Gastrocnemius medialis (tissue), 4 donors: ENCODE measurements around the gene B4GALT2. TPM values are rescaled to one million over a fixed set of nuclear protein-coding genes. Genes with fewer than 3 reads are reported as not detected.

Experiments used
- ATAC-seq, 2 donors: fragments of 150-250 bp; one replicate each; pipeline ENCODE4 v1.9.1; 2016
- DNase-seq, 2 donors: peaks; one replicate each; pipeline ENCODE4 v3.0.0-alpha.2; 2019
- H3K27ac ChIP-seq, 4 donors: fragments of 200-600 bp; sonication (generic); 1 replicate in 1 of 4; 2 replicates in 3 of 4; pipeline ENCODE4 v1.5.1; 2016 to 2018; ENCODE audit warnings: mild to moderate bottlenecking in 2 of 4, moderate library complexity in 1 of 4
- H3K27me3 ChIP-seq, 3 donors: fragments of 200-600 bp; sonication (generic) in 2 of 3; 1 replicate in 1 of 3; 2 replicates in 2 of 3; pipeline versions ENCODE4 v1.5.1 to v1.6.0; 2016 to 2019; ENCODE audit warnings: mild to moderate bottlenecking in 1 of 3, moderate library complexity in 1 of 3
- H3K36me3 ChIP-seq, 2 donors: fragments of 200-600 bp; sonication (generic) in 1 of 2; one replicate each; pipeline ENCODE4 v1.5.1; 2017 to 2018
- H3K4me1 ChIP-seq, 2 donors: fragments of 200-600 bp; sonication (generic) in 1 of 2; one replicate each; pipeline ENCODE4 v1.5.1; 2016 to 2017; ENCODE audit warnings: mild to moderate bottlenecking in 2 of 2
- H3K4me3 ChIP-seq, 4 donors: fragments of 200-600 bp; sonication (generic) in 3 of 4; 1 replicate in 1 of 4; 2 replicates in 3 of 4; pipeline ENCODE4 v1.5.1; 2016 to 2019; ENCODE audit warnings: mild to moderate bottlenecking in 2 of 4
- H3K9me3 ChIP-seq, 3 donors: fragments of 200-600 bp; sonication (generic) in 2 of 3; 1 replicate in 1 of 3; 2 replicates in 2 of 3; pipeline ENCODE4 v1.5.1; 2016 to 2019
- POLR2A ChIP-seq, 2 donors: fragments of 450-650 bp; IDR thresholded peaks; one replicate each; pipeline ENCODE4 v1.6.1; 2017; ENCODE audit warnings: antibody characterized with exemption in 2 of 2, mild to moderate bottlenecking in 2 of 2, moderate library complexity in 2 of 2
- in situ Hi-C, 4 donors: fragments of 200-750 bp; cut with MboI; loops; one replicate each; pipeline versions ENCODE4 v1.15.0 to v1.8.0; 2017; ENCODE audit warnings: low sequenced_read_pairs in 4 of 4
- intact Hi-C: fragments of 100-400 bp; cut with DNase I; formaldehyde crosslinking; loops from one replicate; pipeline ENCODE4 v1.15.1; 2023; ENCODE audit warnings: low total_unique reads
- total RNA-seq, 4 donors: library from RNA; depleted of rRNA; stranded (reverse); fragments of >200 nt; gene quantifications; one replicate each; pipeline versions ENCODE4 v1.1.0 to v1.2.3, GENCODE V29; 2016
- TF ChIP-seq, protein P1 (sequence below), 5 experiments: fragments of 450-650 bp in 3 of 5; fragments of 200-600 bp in 2 of 5; sonication (generic) in 2 of 5; IDR thresholded peaks in 4 of 5; conservative IDR thresholded peaks in 1 of 5; 1 replicate in 4 of 5; 2 replicates in 1 of 5; pipeline ENCODE4 v1.5.1; 2016 to 2019; ENCODE audit warnings: antibody characterized with exemption in 5 of 5, mild to moderate bottlenecking in 3 of 5, moderate library complexity in 3 of 5

Gene B4GALT2
- total RNA-seq, 4 donors from 2014 or later = 63.5 to 97.8 (median 72.1) TPM

DNA sequence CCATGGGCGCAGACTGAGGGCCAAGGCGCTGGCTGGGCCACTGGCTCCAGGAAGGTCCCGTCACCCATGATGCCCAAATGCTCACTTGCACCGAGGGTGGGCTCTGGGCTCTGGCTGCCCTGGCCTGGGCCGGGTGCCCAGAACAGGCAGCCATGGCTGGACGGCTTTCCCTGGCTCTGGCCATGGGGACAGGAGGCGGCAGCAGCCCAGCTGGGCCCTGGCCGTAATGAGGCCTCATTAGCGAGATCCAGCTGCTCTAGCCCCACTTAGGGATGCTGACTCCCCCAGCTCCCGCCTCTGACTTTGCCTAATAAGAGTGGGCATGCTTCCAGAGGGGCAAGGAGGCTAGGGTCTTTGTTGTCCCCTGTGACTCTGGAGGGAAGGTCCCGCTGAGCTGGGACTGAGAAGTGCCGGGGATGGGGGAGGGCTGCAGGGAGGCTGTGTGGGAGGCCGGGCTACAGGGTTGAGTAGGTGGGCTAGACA, 40.5 kb downstream of the B4GALT2 start:
- Histone ChIP-seq H3K4me1 (no peaks in the 10 kb centered on the region), H3K27me3 (no peaks in the 10 kb centered on the region), H3K4me3 (no peak overlapping the region), H3K9me3 (no peaks in the 10 kb centered on the region), H3K27ac (no peak overlapping the region), H3K36me3 (no peaks in the 10 kb centered on the region)
- intact Hi-C loops (no loop called here), in situ Hi-C loops (no loop called here)
- DNase-seq (no peak), ATAC-seq (no peak)
- no peak for TF ChIP-seq POLR2A (IDR thresholded peaks at IDR 0.05)
- TF ChIP-seq, protein P1, sequence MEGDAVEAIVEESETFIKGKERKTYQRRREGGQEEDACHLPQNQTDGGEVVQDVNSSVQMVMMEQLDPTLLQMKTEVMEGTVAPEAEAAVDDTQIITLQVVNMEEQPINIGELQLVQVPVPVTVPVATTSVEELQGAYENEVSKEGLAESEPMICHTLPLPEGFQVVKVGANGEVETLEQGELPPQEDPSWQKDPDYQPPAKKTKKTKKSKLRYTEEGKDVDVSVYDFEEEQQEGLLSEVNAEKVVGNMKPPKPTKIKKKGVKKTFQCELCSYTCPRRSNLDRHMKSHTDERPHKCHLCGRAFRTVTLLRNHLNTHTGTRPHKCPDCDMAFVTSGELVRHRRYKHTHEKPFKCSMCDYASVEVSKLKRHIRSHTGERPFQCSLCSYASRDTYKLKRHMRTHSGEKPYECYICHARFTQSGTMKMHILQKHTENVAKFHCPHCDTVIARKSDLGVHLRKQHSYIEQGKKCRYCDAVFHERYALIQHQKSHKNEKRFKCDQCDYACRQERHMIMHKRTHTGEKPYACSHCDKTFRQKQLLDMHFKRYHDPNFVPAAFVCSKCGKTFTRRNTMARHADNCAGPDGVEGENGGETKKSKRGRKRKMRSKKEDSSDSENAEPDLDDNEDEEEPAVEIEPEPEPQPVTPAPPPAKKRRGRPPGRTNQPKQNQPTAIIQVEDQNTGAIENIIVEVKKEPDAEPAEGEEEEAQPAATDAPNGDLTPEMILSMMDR (IDR thresholded peaks at IDR 0.05 in 4 of 5, conservative IDR thresholded peaks at IDR 0.05 in 1 of 5) = no peak

DNA sequence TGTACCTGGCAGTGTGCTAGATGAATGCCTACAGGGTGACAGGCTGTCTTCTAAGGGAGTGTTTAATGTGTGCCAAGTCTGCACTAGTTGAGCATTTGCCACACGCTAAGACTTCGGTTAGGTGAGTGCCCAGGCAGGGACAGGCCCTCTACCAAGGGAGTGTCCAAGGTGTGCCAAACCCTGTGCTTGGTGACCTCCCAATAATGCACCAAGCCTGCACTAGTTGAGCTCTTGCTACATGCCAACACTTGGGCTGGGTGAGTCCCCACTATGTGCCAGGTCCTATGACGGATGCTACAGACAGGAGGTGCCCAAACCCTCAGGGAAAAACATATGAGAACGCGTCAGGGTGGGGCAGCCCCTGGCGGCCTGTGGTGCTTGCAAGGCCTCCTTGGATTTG, 41.5 kb downstream of the B4GALT2 start:
- Histone ChIP-seq H3K9me3 (no peaks in the 10 kb centered on the region), H3K27ac (no peak overlapping the region), H3K27me3 (no peaks in the 10 kb centered on the region), H3K4me1 (no peaks in the 10 kb centered on the region), H3K36me3 (no peaks in the 10 kb centered on the region), H3K4me3 (no peak overlapping the region)
- TF ChIP-seq, protein P1 (IDR thresholded peaks at IDR 0.05 in 4 of 5, conservative IDR thresholded peaks at IDR 0.05 in 1 of 5) = no peak
- no peak for TF ChIP-seq POLR2A (IDR thresholded peaks at IDR 0.05)
- ATAC-seq (no peak), DNase-seq (no peak)
- in situ Hi-C loops (no loop called here), intact Hi-C loops (no loop called here)

DNA sequence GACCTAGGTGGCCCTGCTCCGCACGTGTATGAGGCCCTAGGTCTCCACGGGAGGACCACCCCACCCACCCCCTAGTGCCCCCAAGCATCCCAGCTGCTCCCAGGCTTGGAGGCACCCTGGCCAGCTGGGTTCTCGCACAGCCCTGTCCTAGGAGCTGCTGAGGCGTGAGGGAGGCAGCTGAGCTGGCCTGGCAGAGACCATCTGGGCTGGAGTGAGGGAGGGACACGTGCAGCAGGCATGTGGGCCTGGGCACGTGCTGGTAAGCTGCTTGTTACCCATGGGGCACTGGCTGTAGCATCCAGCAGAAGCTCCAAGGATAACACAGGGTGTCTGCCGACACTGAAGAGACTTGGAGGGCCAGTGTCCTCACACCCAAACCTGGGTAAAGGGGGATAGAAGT, 42.1 kb downstream of the B4GALT2 start:
- intact Hi-C loops = no loop called here
- H3K4me3 ChIP-seq = no peak overlapping the region
- TF ChIP-seq POLR2A (IDR thresholded peaks at IDR 0.05) = no peak
- TF ChIP-seq, protein P1 (IDR thresholded peaks at IDR 0.05 in 4 of 5, conservative IDR thresholded peaks at IDR 0.05 in 1 of 5) = no peak
- H3K9me3 ChIP-seq = no peaks in the 10 kb centered on the region
- H3K27me3 ChIP-seq = no peaks in the 10 kb centered on the region
- DNase-seq (no peak), ATAC-seq (no peak)
- in situ Hi-C loops = no loop called here
- H3K27ac ChIP-seq = no peak overlapping the region
- no peaks in the 10 kb centered on the region for H3K4me1 ChIP-seq
- H3K36me3 ChIP-seq = no peaks in the 10 kb centered on the region

DNA sequence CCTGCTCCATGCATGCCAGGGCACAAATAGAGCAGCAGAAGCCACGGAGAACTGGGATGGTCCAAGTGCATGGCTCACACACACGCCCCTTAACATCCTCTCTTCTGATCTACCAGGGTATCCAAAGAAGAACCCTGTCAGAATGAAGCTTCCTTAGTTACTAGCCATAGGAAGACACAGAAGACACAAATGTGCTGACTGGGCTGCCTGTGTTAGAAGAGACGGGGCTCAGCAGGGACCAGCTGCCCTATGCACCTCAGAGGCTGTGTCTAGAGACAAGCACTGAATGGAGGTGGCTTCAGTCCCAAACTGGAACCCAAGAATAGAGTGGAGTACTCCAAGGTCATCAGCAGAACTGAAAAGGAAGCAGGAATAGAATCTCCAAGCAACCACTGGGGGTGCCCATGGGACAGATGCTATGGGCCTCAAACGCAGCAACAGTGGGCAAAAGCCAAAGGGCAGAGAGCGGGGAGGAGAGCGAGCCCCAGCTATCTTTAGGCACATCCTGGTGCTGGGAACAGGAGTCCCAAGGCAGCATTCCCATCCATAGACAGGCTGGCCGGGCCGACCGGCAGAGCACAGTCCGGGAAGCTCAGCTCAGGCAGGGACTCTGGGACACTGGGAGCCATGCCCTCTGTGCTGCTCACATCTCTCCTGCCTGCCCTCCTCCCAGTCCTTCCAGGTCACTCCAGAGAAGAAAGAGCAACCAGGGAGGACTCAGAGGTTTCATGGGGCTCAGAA, 42.7 kb downstream of the B4GALT2 start:
- Histone ChIP-seq H3K4me1 (no peaks in the 10 kb centered on the region), H3K9me3 (no peaks in the 10 kb centered on the region), H3K4me3 (no peak overlapping the region), H3K36me3 (no peaks in the 10 kb centered on the region), H3K27me3 (no peaks in the 10 kb centered on the region), H3K27ac (peak overlapping the region in 1 of 4 donors; percentile 42)
- in situ Hi-C loops = no loop called here
- ATAC-seq (peak in 1 of 2 donors; percentile 53), DNase-seq (no peak)
- no peak for TF ChIP-seq POLR2A (IDR thresholded peaks at IDR 0.05)
- TF ChIP-seq, protein P1 (IDR thresholded peaks at IDR 0.05 in 4 of 5, conservative IDR thresholded peaks at IDR 0.05 in 1 of 5) = no peak
- intact Hi-C loops = no loop called here
